ENCODE data around the gene SMARCB1.

Gene SMARCB1

GRCh38 chr22:23845265-23846080 is 58.7 kb downstream of the SMARCB1 start:
- no peaks in the 10 kb centered on the region for H3K9me3 ChIP-seq (ENCODE audit: control insufficient read depth, low read length)
- WGBS, 2 experiments = 81 to 82% methylated on average over 9 of the region's 9 CpGs
- peaks cover 27% of the 10 kb centered on the region for H3K4me1 ChIP-seq (ENCODE audit: control insufficient read depth, insufficient read depth, low read length)
- peaks cover 4% of the 10 kb centered on the region for H3K27me3 ChIP-seq (ENCODE audit: control insufficient read depth, insufficient read depth, low read length, poor library complexity, severe bottlenecking)
- no peak overlapping the region for H3K4me3 ChIP-seq (ENCODE audit: insufficient read depth, low read depth, low read length)
- H3K27ac ChIP-seq (ENCODE audit: insufficient read depth, low read depth, low read length, poor library complexity, severe bottlenecking) = no peak overlapping the region
- H3K36me3 ChIP-seq (ENCODE audit: control insufficient read depth, insufficient read depth, low read length) = no peaks in the 10 kb centered on the region

GRCh38 chr22:23846081-23846469 is 59.3 kb downstream of the SMARCB1 start:
- Histone ChIP-seq H3K27me3 (ENCODE audit: control insufficient read depth, insufficient read depth, low read length, poor library complexity, severe bottlenecking) (peaks cover 1% of the 10 kb centered on the region), H3K27ac (ENCODE audit: insufficient read depth, low read depth, low read length, poor library complexity, severe bottlenecking) (no peak overlapping the region), H3K4me3 (ENCODE audit: insufficient read depth, low read depth, low read length) (no peak overlapping the region), H3K4me1 (ENCODE audit: control insufficient read depth, insufficient read depth, low read length) (peaks cover 27% of the 10 kb centered on the region), H3K36me3 (ENCODE audit: control insufficient read depth, insufficient read depth, low read length) (no peaks in the 10 kb centered on the region), H3K9me3 (ENCODE audit: control insufficient read depth, low read length) (no peaks in the 10 kb centered on the region)
- 87 to 88% methylated on average over 7 of the region's 7 CpGs for WGBS, 2 experiments

- Histone ChIP-seq H3K4me3 (ENCODE audit: insufficient read depth, low read depth, low read length) (no peak overlapping the region), H3K9me3 (ENCODE audit: control insufficient read depth, low read length) (no peaks in the 10 kb centered on the region), H3K4me1 (ENCODE audit: control insufficient read depth, insufficient read depth, low read length) (peaks cover 19% of the 10 kb centered on the region), H3K27me3 (ENCODE audit: control insufficient read depth, insufficient read depth, low read length, poor library complexity, severe bottlenecking) (peaks cover 4% of the 10 kb centered on the region), H3K27ac (ENCODE audit: insufficient read depth, low read depth, low read length, poor library complexity, severe bottlenecking) (no peak overlapping the region), H3K36me3 (ENCODE audit: control insufficient read depth, insufficient read depth, low read length) (no peaks in the 10 kb centered on the region)
- 91% methylated on average over 18 of the region's 18 CpGs for WGBS, 2 experiments
Observed at GRCh38 chr22:23847310-23847920, 60.6 kb downstream of the SMARCB1 start.

GRCh38 chr22:23847991-23848864 is 61.5 kb downstream of the SMARCB1 start:
- Histone ChIP-seq H3K27me3 (ENCODE audit: control insufficient read depth, insufficient read depth, low read length, poor library complexity, severe bottlenecking) (peaks cover 4% of the 10 kb centered on the region), H3K36me3 (ENCODE audit: control insufficient read depth, insufficient read depth, low read length) (no peaks in the 10 kb centered on the region), H3K4me1 (ENCODE audit: control insufficient read depth, insufficient read depth, low read length) (peaks cover 16% of the 10 kb centered on the region), H3K4me3 (ENCODE audit: insufficient read depth, low read depth, low read length) (no peak overlapping the region), H3K27ac (ENCODE audit: insufficient read depth, low read depth, low read length, poor library complexity, severe bottlenecking) (peak overlapping the region; percentile 21), H3K9me3 (ENCODE audit: control insufficient read depth, low read length) (no peaks in the 10 kb centered on the region)
- WGBS, 2 experiments = 52 to 53% methylated on average over 24 of the region's 24 CpGs

- H3K4me3 ChIP-seq (ENCODE audit: insufficient read depth, low read depth, low read length) = no peak overlapping the region
- H3K4me1 ChIP-seq (ENCODE audit: control insufficient read depth, insufficient read depth, low read length) = peaks cover 16% of the 10 kb centered on the region
- no peaks in the 10 kb centered on the region for H3K9me3 ChIP-seq (ENCODE audit: control insufficient read depth, low read length)
- H3K27ac ChIP-seq (ENCODE audit: insufficient read depth, low read depth, low read length, poor library complexity, severe bottlenecking) = no peak overlapping the region
- H3K36me3 ChIP-seq (ENCODE audit: control insufficient read depth, insufficient read depth, low read length) = no peaks in the 10 kb centered on the region
- peaks cover 4% of the 10 kb centered on the region for H3K27me3 ChIP-seq (ENCODE audit: control insufficient read depth, insufficient read depth, low read length, poor library complexity, severe bottlenecking)
- WGBS, 2 experiments = 36% methylated on average over 62 of the region's 62 CpGs
Observed at GRCh38 chr22:23849009-23850006, 62.5 kb downstream of the SMARCB1 start.

GRCh38 chr22:23850136-23850611 is 63.4 kb downstream of the SMARCB1 start:
- peaks cover 4% of the 10 kb centered on the region for H3K27me3 ChIP-seq (ENCODE audit: control insufficient read depth, insufficient read depth, low read length, poor library complexity, severe bottlenecking)
- 93 to 94% methylated on average over 16 of the region's 16 CpGs for WGBS, 2 experiments
- no peak overlapping the region for H3K27ac ChIP-seq (ENCODE audit: insufficient read depth, low read depth, low read length, poor library complexity, severe bottlenecking)
- peaks cover 16% of the 10 kb centered on the region for H3K4me1 ChIP-seq (ENCODE audit: control insufficient read depth, insufficient read depth, low read length)
- H3K4me3 ChIP-seq (ENCODE audit: insufficient read depth, low read depth, low read length) = no peak overlapping the region
- H3K36me3 ChIP-seq (ENCODE audit: control insufficient read depth, insufficient read depth, low read length) = no peaks in the 10 kb centered on the region
- H3K9me3 ChIP-seq (ENCODE audit: control insufficient read depth, low read length) = no peaks in the 10 kb centered on the region

- Histone ChIP-seq H3K27ac (ENCODE audit: insufficient read depth, low read depth, low read length, poor library complexity, severe bottlenecking) (peak overlapping the region; percentile 74), H3K4me3 (ENCODE audit: insufficient read depth, low read depth, low read length) (peak overlapping the region; percentile 94), H3K4me1 (ENCODE audit: control insufficient read depth, insufficient read depth, low read length) (peaks cover 4% of the 10 kb centered on the region), H3K27me3 (ENCODE audit: control insufficient read depth, insufficient read depth, low read length, poor library complexity, severe bottlenecking) (peaks cover 11% of the 10 kb centered on the region), H3K36me3 (ENCODE audit: control insufficient read depth, insufficient read depth, low read length) (no peaks in the 10 kb centered on the region), H3K9me3 (ENCODE audit: control insufficient read depth, low read length) (no peaks in the 10 kb centered on the region)
- WGBS, 2 experiments = 2% methylated on average over 54 of the region's 58 CpGs
Observed at GRCh38 chr22:23856721-23857605, 70.2 kb downstream of the SMARCB1 start.

- peaks cover 7% of the 10 kb centered on the region for H3K27me3 ChIP-seq (ENCODE audit: control insufficient read depth, insufficient read depth, low read length, poor library complexity, severe bottlenecking)
- 1% methylated on average over 60 of the region's 60 CpGs for WGBS, 2 experiments
- H3K9me3 ChIP-seq (ENCODE audit: control insufficient read depth, low read length) = no peaks in the 10 kb centered on the region
- H3K36me3 ChIP-seq (ENCODE audit: control insufficient read depth, insufficient read depth, low read length) = no peaks in the 10 kb centered on the region
- H3K4me3 ChIP-seq (ENCODE audit: insufficient read depth, low read depth, low read length) = peak within 1 kb of the TSS; percentile 94
- H3K4me1 ChIP-seq (ENCODE audit: control insufficient read depth, insufficient read depth, low read length) = peaks cover 4% of the 10 kb centered on the region
- peak within 1 kb of the TSS; percentile 74 for H3K27ac ChIP-seq (ENCODE audit: insufficient read depth, low read depth, low read length, poor library complexity, severe bottlenecking)
Observed at GRCh38 chr22:23857606-23858483, 71.1 kb downstream of the SMARCB1 start, which contains the start of gene SLC2A11. TSS of gene SLC2A11 (plus strand) at chr22:23857875. CDS start at chr22:23858000, 125 bp downstream.
